A549 (cell line): ENCODE data around the gene SGTB.

Experiments
- E2F6 ChIP-seq: IDR thresholded peaks from 2 replicates; pipeline ENCODE4 v1.6.1; 2012; ENCODE audit warnings: low read depth, borderline replicate concordance
- EP300 ChIP-seq, 2 experiments: fragments of >200 bp; sonication (Bioruptor Twin); formaldehyde crosslinking; IDR thresholded peaks; 2 replicates in 1 of 2; 3 replicates in 1 of 2; pipeline ENCODE4 v1.6.1; 2016 to 2017
- JUNB ChIP-seq: fragments of >200 bp; sonication (Bioruptor Twin); formaldehyde crosslinking; IDR thresholded peaks from 2 replicates; pipeline ENCODE4 v1.6.1; 2016
- KDM5A ChIP-seq: fragments of 200-600 bp; sonication (generic); IDR thresholded peaks from 2 replicates; pipeline ENCODE4 v1.6.1; 2016; ENCODE audit warnings: antibody characterized with exemption, mild to moderate bottlenecking
- MAFK ChIP-seq: fragments of 450-650 bp; IDR thresholded peaks from 2 replicates; pipeline ENCODE4 v1.6.1; 2014; ENCODE audit not compliant: partially characterized antibody
- MYC ChIP-seq: IDR thresholded peaks from 2 replicates; pipeline ENCODE4 v1.6.1; 2012; ENCODE audit warnings: mild to moderate bottlenecking, inconsistent platforms, low read length, improper control_type of control experiment, borderline replicate concordance
- NR3C1 ChIP-seq: fragments of >200 bp; sonication (Bioruptor Twin); formaldehyde crosslinking; IDR thresholded peaks from 3 replicates; pipeline ENCODE4 v1.6.1; 2017
- PBX3 ChIP-seq: IDR thresholded peaks from 2 replicates; pipeline ENCODE4 v1.6.1; 2012
- RFX5 ChIP-seq: fragments of 450-650 bp; IDR thresholded peaks from 2 replicates; pipeline ENCODE4 v1.7.1; 2014; ENCODE audit warnings: antibody characterized with exemption, mild to moderate bottlenecking, moderate library complexity
- USF2 ChIP-seq: fragments of 450-650 bp; IDR thresholded peaks from 2 replicates; pipeline ENCODE4 v1.6.1; 2014; ENCODE audit warnings: antibody characterized with exemption
- TF ChIP-seq, protein P1 (sequence below): fragments of >200 bp; sonication (Bioruptor Twin); formaldehyde crosslinking; IDR thresholded peaks from 3 replicates; pipeline ENCODE4 v1.5.1; 2016
- TF ChIP-seq, protein P2 (sequence below): fragments of 200-600 bp; sonication (generic); IDR thresholded peaks from 2 replicates; pipeline ENCODE4 v1.6.1; 2016; ENCODE audit warnings: antibody characterized with exemption, mild to moderate bottlenecking, moderate library complexity

- TF ChIP-seq USF2, result no peak
- TF ChIP-seq, protein P1, sequence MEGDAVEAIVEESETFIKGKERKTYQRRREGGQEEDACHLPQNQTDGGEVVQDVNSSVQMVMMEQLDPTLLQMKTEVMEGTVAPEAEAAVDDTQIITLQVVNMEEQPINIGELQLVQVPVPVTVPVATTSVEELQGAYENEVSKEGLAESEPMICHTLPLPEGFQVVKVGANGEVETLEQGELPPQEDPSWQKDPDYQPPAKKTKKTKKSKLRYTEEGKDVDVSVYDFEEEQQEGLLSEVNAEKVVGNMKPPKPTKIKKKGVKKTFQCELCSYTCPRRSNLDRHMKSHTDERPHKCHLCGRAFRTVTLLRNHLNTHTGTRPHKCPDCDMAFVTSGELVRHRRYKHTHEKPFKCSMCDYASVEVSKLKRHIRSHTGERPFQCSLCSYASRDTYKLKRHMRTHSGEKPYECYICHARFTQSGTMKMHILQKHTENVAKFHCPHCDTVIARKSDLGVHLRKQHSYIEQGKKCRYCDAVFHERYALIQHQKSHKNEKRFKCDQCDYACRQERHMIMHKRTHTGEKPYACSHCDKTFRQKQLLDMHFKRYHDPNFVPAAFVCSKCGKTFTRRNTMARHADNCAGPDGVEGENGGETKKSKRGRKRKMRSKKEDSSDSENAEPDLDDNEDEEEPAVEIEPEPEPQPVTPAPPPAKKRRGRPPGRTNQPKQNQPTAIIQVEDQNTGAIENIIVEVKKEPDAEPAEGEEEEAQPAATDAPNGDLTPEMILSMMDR, result no peak
- no peak for TF ChIP-seq PBX3
- TF ChIP-seq RFX5, result no peak
- no peak for TF ChIP-seq E2F6
- no peak for TF ChIP-seq EP300 (IDR thresholded peaks at IDR 0.05)
- no peak for TF ChIP-seq MYC
- no peak for TF ChIP-seq KDM5A
- TF ChIP-seq NR3C1, result no peak
- no peak for TF ChIP-seq MAFK
- TF ChIP-seq, protein P2, sequence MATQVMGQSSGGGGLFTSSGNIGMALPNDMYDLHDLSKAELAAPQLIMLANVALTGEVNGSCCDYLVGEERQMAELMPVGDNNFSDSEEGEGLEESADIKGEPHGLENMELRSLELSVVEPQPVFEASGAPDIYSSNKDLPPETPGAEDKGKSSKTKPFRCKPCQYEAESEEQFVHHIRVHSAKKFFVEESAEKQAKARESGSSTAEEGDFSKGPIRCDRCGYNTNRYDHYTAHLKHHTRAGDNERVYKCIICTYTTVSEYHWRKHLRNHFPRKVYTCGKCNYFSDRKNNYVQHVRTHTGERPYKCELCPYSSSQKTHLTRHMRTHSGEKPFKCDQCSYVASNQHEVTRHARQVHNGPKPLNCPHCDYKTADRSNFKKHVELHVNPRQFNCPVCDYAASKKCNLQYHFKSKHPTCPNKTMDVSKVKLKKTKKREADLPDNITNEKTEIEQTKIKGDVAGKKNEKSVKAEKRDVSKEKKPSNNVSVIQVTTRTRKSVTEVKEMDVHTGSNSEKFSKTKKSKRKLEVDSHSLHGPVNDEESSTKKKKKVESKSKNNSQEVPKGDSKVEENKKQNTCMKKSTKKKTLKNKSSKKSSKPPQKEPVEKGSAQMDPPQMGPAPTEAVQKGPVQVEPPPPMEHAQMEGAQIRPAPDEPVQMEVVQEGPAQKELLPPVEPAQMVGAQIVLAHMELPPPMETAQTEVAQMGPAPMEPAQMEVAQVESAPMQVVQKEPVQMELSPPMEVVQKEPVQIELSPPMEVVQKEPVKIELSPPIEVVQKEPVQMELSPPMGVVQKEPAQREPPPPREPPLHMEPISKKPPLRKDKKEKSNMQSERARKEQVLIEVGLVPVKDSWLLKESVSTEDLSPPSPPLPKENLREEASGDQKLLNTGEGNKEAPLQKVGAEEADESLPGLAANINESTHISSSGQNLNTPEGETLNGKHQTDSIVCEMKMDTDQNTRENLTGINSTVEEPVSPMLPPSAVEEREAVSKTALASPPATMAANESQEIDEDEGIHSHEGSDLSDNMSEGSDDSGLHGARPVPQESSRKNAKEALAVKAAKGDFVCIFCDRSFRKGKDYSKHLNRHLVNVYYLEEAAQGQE, result no peak
- TF ChIP-seq JUNB, result no peak
Observed at GRCh38 chr5:65718576-65719310, 3.2 kb downstream of the SGTB start.
